Subcutaneous abdominal adipose tissue (tissue), 5 donors: Measurements from ENCODE around the gene KLC1.

Experiments
- H3K27ac ChIP-seq: one replicate; pipeline ENCODE4 v1.7.0; 2013; ENCODE audit warnings: low read depth, mild to moderate bottlenecking, inconsistent platforms, low read length, moderate library complexity
- H3K27me3 ChIP-seq, 5 donors: one replicate each; pipeline ENCODE4 v1.7.0; 2013; ENCODE audit warnings: low read length in 5 of 5, inconsistent platforms in 1 of 5; ENCODE audit not compliant: control insufficient read depth in 5 of 5, insufficient read depth in 4 of 5
- H3K36me3 ChIP-seq, 5 donors: one replicate each; pipeline ENCODE4 v1.7.0; 2013; ENCODE audit warnings: low read length in 5 of 5; ENCODE audit not compliant: control insufficient read depth in 5 of 5, insufficient read depth in 5 of 5
- H3K4me1 ChIP-seq, 5 donors: one replicate each; pipeline ENCODE4 v1.7.0; 2013; ENCODE audit warnings: low read length in 5 of 5, mild to moderate bottlenecking in 3 of 5, moderate library complexity in 1 of 5; ENCODE audit not compliant: control insufficient read depth in 5 of 5, insufficient read depth in 5 of 5
- H3K4me3 ChIP-seq, 5 donors: one replicate each; pipeline ENCODE4 v1.7.0; 2013; ENCODE audit warnings: low read length in 5 of 5, low read depth in 1 of 5
- H3K9ac ChIP-seq, 5 donors: one replicate each; pipeline ENCODE4 v1.7.0; 2013; ENCODE audit warnings: low read length in 5 of 5, mild to moderate bottlenecking in 4 of 5, moderate library complexity in 3 of 5
- H3K9me3 ChIP-seq, 5 donors: one replicate each; pipeline ENCODE4 v1.7.0; 2013; ENCODE audit warnings: low read length in 5 of 5; ENCODE audit not compliant: control insufficient read depth in 5 of 5
- donor health status: healthy.
- donor health status: healthy.
- donor health status: healthy.
- donor health status: healthy.
- donor health status: healthy.

The KLC1 gene

DNA sequence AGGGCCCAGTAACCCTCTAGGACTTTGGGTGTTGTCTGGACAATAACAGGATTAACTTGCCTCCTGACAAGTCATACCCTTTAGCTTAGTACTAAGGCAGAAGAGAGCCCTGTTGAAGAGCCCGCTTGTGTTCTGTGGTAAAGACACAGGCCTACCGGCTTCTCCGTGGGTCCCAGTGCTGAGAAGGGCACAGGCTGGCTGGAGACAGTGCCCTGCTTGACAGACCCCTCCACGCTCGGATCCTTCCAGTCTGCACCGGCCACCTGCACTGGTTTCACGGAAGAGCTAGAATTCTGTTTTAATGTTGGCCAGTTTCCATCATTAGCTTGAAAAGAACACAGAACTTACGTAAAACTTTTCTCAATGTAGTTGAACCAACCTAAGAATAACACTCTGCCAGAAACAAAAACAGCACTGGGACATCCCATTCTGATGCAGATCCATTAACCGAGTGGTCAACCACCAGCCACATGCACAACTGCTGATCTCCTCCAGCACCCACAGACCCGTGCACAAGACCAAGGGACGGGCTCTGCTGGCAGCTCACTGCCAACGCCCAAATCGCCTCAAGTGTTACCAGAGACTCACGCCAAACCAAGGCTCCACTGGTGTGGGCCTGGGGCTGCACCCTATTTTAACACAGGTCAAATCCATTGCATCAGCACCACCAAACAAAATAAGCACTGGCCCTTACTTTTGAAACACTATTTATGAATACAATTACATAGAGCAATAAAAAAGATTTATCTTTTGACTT is 113.7 kb downstream of the KLC1 start:
- H3K27me3 ChIP-seq = no peaks in the 10 kb centered on the region
- no peak overlapping the region for H3K4me3 ChIP-seq
- no peak overlapping the region for H3K9ac ChIP-seq
- H3K9me3 ChIP-seq = no peaks in the 10 kb centered on the region
- H3K4me1 ChIP-seq = peaks cover 2 to 24% (median 14%) of the 10 kb centered on the region in 5 donors
- H3K27ac ChIP-seq = no peak overlapping the region
- H3K36me3 ChIP-seq = peaks cover 0 to 52% (median 31%) of the 10 kb centered on the region in 5 donors

DNA sequence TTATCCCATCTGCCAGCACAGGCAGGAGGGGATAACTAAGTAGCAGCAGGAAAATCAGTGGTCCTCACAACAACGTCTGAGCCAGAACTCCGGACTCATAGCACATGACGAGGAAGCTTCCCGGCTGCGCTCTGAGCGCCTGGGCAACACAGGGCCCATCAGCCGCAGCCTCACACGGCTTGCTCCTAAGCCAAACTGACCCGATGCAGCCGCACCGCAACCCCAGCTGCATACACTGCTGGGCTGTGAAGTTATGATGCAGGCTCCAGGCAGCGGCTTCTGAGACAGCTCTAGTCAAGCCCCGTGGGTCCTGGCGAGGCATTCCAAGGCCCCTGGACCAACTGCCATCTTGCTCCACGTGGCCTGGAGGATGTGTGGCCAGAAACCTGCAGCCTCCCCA is 114.7 kb downstream of the KLC1 start:
- Histone ChIP-seq H3K27ac (no peak overlapping the region), H3K4me3 (no peak overlapping the region), H3K36me3 (peaks cover 0 to 48% (median 27%) of the 10 kb centered on the region in 5 donors), H3K9me3 (no peaks in the 10 kb centered on the region), H3K9ac (no peak overlapping the region), H3K4me1 (peaks cover 2 to 22% (median 13%) of the 10 kb centered on the region in 5 donors), H3K27me3 (no peaks in the 10 kb centered on the region)

DNA sequence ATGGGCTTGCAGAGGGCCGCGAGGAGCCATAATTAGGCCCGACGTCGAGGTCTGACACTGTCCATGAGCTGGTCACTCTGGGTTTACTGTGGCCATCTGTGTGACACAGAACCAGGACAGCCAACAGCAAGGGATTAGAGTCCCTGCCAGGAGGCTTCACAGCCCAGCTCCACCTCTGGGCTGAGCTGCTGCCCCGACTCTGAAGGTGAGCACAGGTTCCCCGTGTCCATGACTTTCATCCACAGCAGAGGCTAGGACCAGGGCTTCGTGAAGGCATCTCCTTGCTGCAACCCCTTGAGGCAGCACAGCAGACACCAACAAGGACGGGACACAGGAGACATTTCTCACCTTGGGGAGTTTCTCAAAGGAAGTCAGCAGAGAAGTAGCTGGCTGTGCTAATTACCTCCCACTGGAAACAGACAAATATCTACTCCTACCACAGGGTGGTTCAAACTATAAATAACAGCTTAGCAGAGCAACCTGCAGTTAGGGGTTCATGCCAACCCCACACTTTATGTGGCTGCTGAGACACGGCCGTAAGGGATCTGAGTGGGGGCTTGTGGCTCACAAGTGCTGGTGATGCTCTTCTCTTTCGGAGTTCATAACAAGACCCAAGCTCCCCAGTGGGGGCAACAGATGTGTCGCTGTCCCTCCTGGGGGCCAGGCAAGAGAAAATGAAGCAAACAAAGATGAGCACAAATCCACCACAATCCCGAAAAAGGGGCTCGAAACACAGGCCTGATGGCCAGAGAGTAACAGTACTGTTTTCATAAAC is 115.8 kb downstream of the KLC1 start:
- H3K9me3 ChIP-seq = no peaks in the 10 kb centered on the region
- peaks cover 0 to 44% (median 27%) of the 10 kb centered on the region in 5 donors for H3K36me3 ChIP-seq

GRCh38 chr14:103745424-103745823 is 116.4 kb downstream of the KLC1 start:
- Histone ChIP-seq H3K4me1 (peaks cover 2 to 15% (median 5%) of the 10 kb centered on the region in 5 donors), H3K9me3 (no peaks in the 10 kb centered on the region)

More for the DNA sequence above, 115.8 kb downstream of the KLC1 start:
- H3K27me3 ChIP-seq = no peaks in the 10 kb centered on the region
- H3K27ac ChIP-seq = no peak overlapping the region
- no peak overlapping the region for H3K9ac ChIP-seq
- no peak overlapping the region for H3K4me3 ChIP-seq
- H3K4me1 ChIP-seq = peaks cover 2 to 15% (median 5%) of the 10 kb centered on the region in 5 donors

GRCh38 chr14:103746701-103747100 is 117.7 kb downstream of the KLC1 start:
- H3K9ac ChIP-seq = no peak overlapping the region
- H3K9me3 ChIP-seq = no peaks in the 10 kb centered on the region
- H3K36me3 ChIP-seq = peaks cover 0 to 35% (median 24%) of the 10 kb centered on the region in 5 donors
- H3K4me3 ChIP-seq = no peak overlapping the region
- H3K4me1 ChIP-seq = peaks cover 0 to 12% (median 2%) of the 10 kb centered on the region in 5 donors
- H3K27ac ChIP-seq = no peak overlapping the region
- no peaks in the 10 kb centered on the region for H3K27me3 ChIP-seq

More at GRCh38 chr14:103745424-103745823, 116.4 kb downstream of the KLC1 start:
- Histone ChIP-seq H3K27me3 (no peaks in the 10 kb centered on the region), H3K9ac (no peak overlapping the region), H3K36me3 (peaks cover 0 to 37% (median 24%) of the 10 kb centered on the region in 5 donors), H3K27ac (no peak overlapping the region), H3K4me3 (no peak overlapping the region)

- Histone ChIP-seq H3K9me3 (no peaks in the 10 kb centered on the region), H3K27me3 (no peaks in the 10 kb centered on the region), H3K27ac (no peak overlapping the region), H3K36me3 (peaks cover 0 to 30% (median 23%) of the 10 kb centered on the region in 5 donors), H3K4me1 (no peaks in the 10 kb centered on the region), H3K9ac (no peak overlapping the region), H3K4me3 (no peak overlapping the region)
Measured at GRCh38 chr14:103748534-103748857, 119.5 kb downstream of the KLC1 start.

GRCh38 chr14:103749452-103749851 is 120.4 kb downstream of the KLC1 start:
- Histone ChIP-seq H3K36me3 (peaks cover 0 to 29% (median 24%) of the 10 kb centered on the region in 5 donors), H3K4me1 (no peaks in the 10 kb centered on the region), H3K4me3 (no peak overlapping the region), H3K9ac (no peak overlapping the region), H3K27me3 (no peaks in the 10 kb centered on the region), H3K9me3 (no peaks in the 10 kb centered on the region), H3K27ac (no peak overlapping the region)

DNA sequence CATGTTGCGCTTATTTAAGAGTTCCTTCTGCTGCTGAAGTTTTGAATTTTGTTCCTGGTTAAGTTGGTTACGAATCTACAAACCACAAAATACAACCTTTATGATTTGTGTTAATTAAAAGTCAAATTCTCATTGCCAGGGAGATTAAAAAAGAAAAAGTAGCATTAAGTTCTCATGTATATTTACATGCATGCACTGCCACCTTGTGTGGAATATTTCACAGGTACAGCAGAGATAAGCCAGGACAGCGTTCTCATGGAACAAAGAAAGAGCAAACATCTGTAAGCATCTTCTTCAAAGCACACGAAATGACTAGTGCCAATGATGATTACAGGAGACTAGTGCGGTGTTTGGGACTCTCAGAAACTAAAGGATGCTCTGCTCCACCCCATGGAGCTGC is 120.8 kb downstream of the KLC1 start:
- Histone ChIP-seq H3K36me3 (peaks cover 0 to 25% (median 23%) of the 10 kb centered on the region in 5 donors), H3K9me3 (no peaks in the 10 kb centered on the region), H3K4me3 (no peak overlapping the region), H3K27me3 (no peaks in the 10 kb centered on the region), H3K27ac (no peak overlapping the region), H3K4me1 (no peaks in the 10 kb centered on the region), H3K9ac (no peak overlapping the region)
